Astrocyte (in vitro differentiated cells and primary cell): ENCODE measurements around the gene S100A9. TPM values are rescaled to one million over a fixed set of nuclear protein-coding genes. Genes with fewer than 3 reads are reported as not detected.

ENCODE experiments used
- DNase-seq: peaks from one replicate; pipeline ENCODE4 v3.0.0-alpha.2; 2010; ENCODE audit warnings: low read depth
- FAIRE-seq: peaks from 2 replicates; lab custom pipeline; 2011; peaks lifted over from hg19 to GRCh38; lab: Jason Lieb, UNC
- H2AFZ ChIP-seq: 2 replicates; pipeline ENCODE4 v1.6.0; 2012; ENCODE audit warnings: low read depth, low read length, inconsistent platforms
- H3K27ac ChIP-seq: 2 replicates; pipeline ENCODE4 v1.5.1; 2011; ENCODE audit warnings: low read depth, low read length, inconsistent platforms
- H3K27me3 ChIP-seq: 2 replicates; pipeline ENCODE4 v1.6.0; 2011; ENCODE audit warnings: low read length, inconsistent platforms; ENCODE audit not compliant: insufficient read depth
- H3K36me3 ChIP-seq: 2 replicates; pipeline ENCODE4 v1.5.1; 2011; ENCODE audit warnings: low read length, inconsistent platforms; ENCODE audit not compliant: insufficient read depth
- H3K4me1 ChIP-seq: 2 replicates; pipeline ENCODE4 v1.5.1; 2011; ENCODE audit warnings: low read length, inconsistent platforms; ENCODE audit not compliant: insufficient read depth
- H3K4me2 ChIP-seq: 2 replicates; pipeline ENCODE4 v1.6.0; 2012; ENCODE audit warnings: low read length, inconsistent platforms
- H3K4me3 ChIP-seq: 2 replicates; pipeline ENCODE4 v1.5.1; 2011; ENCODE audit warnings: low read depth, mild to moderate bottlenecking, low read length, inconsistent platforms; ENCODE audit not compliant: insufficient read depth
- H3K79me2 ChIP-seq: 2 replicates; pipeline ENCODE4 v1.6.0; 2012; ENCODE audit warnings: mild to moderate bottlenecking, low read length, inconsistent platforms; ENCODE audit not compliant: insufficient read depth
- H3K9ac ChIP-seq: 2 replicates; pipeline ENCODE4 v1.6.0; 2012; ENCODE audit warnings: mild to moderate bottlenecking, low read length, inconsistent platforms
- H3K9me3 ChIP-seq: 2 replicates; pipeline ENCODE4 v1.5.1; 2012; ENCODE audit warnings: low read depth, mild to moderate bottlenecking, low read length, inconsistent platforms; ENCODE audit not compliant: insufficient read depth
- H4K20me1 ChIP-seq: 2 replicates; pipeline ENCODE4 v1.6.0; 2012; ENCODE audit warnings: low read length, inconsistent platforms; ENCODE audit not compliant: insufficient read depth
- H3K27ac Mint-ChIP-seq: one replicate; pipeline ENCODE4 v1.8.0; 2021; ENCODE audit warnings: mild to moderate bottlenecking, mixed read lengths; ENCODE audit not compliant: unreplicated experiment
- H3K27me3 Mint-ChIP-seq: one replicate; pipeline ENCODE4 v1.8.0; 2021; ENCODE audit warnings: low read depth, mixed read lengths; ENCODE audit not compliant: unreplicated experiment
- H3K36me3 Mint-ChIP-seq: one replicate; pipeline ENCODE4 v1.8.0; 2021; ENCODE audit warnings: low read depth, mixed read lengths; ENCODE audit not compliant: unreplicated experiment
- H3K4me1 Mint-ChIP-seq: one replicate; pipeline ENCODE4 v1.8.0; 2021; ENCODE audit warnings: low read depth, mixed read lengths; ENCODE audit not compliant: unreplicated experiment
- H3K4me3 Mint-ChIP-seq: one replicate; pipeline ENCODE4 v1.8.0; 2021; ENCODE audit warnings: mild to moderate bottlenecking, moderate library complexity, mixed read lengths; ENCODE audit not compliant: unreplicated experiment
- H3K9me3 Mint-ChIP-seq: one replicate; pipeline ENCODE4 v1.8.0; 2021; ENCODE audit warnings: mild to moderate bottlenecking, mixed read lengths; ENCODE audit not compliant: unreplicated experiment
- CTCF ChIP-seq: IDR thresholded peaks from 2 replicates; pipeline ENCODE4 v1.5.1; 2011; ENCODE audit warnings: low read depth, mild to moderate bottlenecking, inconsistent platforms, low read length, moderate library complexity; ENCODE audit not compliant: insufficient read depth
- EZH2 ChIP-seq: IDR thresholded peaks from 2 replicates; pipeline ENCODE4 v1.6.1; 2012; ENCODE audit warnings: mild to moderate bottlenecking, low read length, inconsistent platforms; ENCODE audit not compliant: insufficient read depth
- total RNA-seq: library from RNA; stranded (reverse); gene quantifications from 2 replicates; pipeline ENCODE4 v1.2.1, GENCODE V29; 2021

Gene S100A9
- total RNA-seq, 1 donor from 2014 or later, result 1.8 TPM

GRCh38 chr1:153395776-153396175 is 38.1 kb downstream of the S100A9 start:
- FAIRE-seq, result no peak
- Histone ChIP-seq H3K4me2 (no peak overlapping the region), H3K36me3 (no peaks in the 10 kb centered on the region), H3K9ac (no peak overlapping the region), H3K4me3 (no peak overlapping the region), H4K20me1 (no peaks in the 10 kb centered on the region), H3K79me2 (no peaks in the 10 kb centered on the region), H3K27ac (no peak overlapping the region), H2AFZ (no peak overlapping the region), H3K27me3 (no peaks in the 10 kb centered on the region), H3K4me1 (no peaks in the 10 kb centered on the region), H3K9me3 (no peaks in the 10 kb centered on the region)
- no peaks in the 10 kb centered on the region for H3K36me3 Mint-ChIP-seq
- TF ChIP-seq EZH2 (no peak), CTCF (no peak)
- peaks cover 68% of the 10 kb centered on the region for H3K27me3 Mint-ChIP-seq
- H3K9me3 Mint-ChIP-seq, result no peaks in the 10 kb centered on the region
- H3K27ac Mint-ChIP-seq, result no peak overlapping the region
- DNase-seq, result no peak
- H3K4me1 Mint-ChIP-seq, result no peaks in the 10 kb centered on the region
- H3K4me3 Mint-ChIP-seq, result no peak overlapping the region

- Mint-ChIP-seq H3K27me3 (peaks cover 62% of the 10 kb centered on the region), H3K27ac (no peak overlapping the region), H3K4me3 (no peak overlapping the region), H3K4me1 (no peaks in the 10 kb centered on the region), H3K9me3 (no peaks in the 10 kb centered on the region), H3K36me3 (no peaks in the 10 kb centered on the region)
- H3K9me3 ChIP-seq, result no peaks in the 10 kb centered on the region
- TF ChIP-seq CTCF, result no peak
- TF ChIP-seq EZH2, result no peak
- no peak overlapping the region for H2AFZ ChIP-seq
- H3K27me3 ChIP-seq, result no peaks in the 10 kb centered on the region
- H3K9ac ChIP-seq, result no peak overlapping the region
- H3K79me2 ChIP-seq, result no peaks in the 10 kb centered on the region
- H4K20me1 ChIP-seq, result no peaks in the 10 kb centered on the region
- DNase-seq, result no peak
- no peak overlapping the region for H3K4me3 ChIP-seq
- no peak overlapping the region for H3K4me2 ChIP-seq
- H3K36me3 ChIP-seq, result no peaks in the 10 kb centered on the region
- no peaks in the 10 kb centered on the region for H3K4me1 ChIP-seq
- FAIRE-seq, result no peak
- no peak overlapping the region for H3K27ac ChIP-seq
Observed at GRCh38 chr1:153396461-153396860, 38.8 kb downstream of the S100A9 start.

- no peak overlapping the region for H3K9ac ChIP-seq
- no peaks in the 10 kb centered on the region for H3K79me2 ChIP-seq
- Mint-ChIP-seq H3K36me3 (no peaks in the 10 kb centered on the region), H3K27ac (no peak overlapping the region), H3K27me3 (peaks cover 62% of the 10 kb centered on the region), H3K9me3 (no peaks in the 10 kb centered on the region), H3K4me1 (no peaks in the 10 kb centered on the region), H3K4me3 (no peak overlapping the region)
- H3K27ac ChIP-seq, result no peak overlapping the region
- TF ChIP-seq EZH2 (no peak), CTCF (no peak)
- no peak overlapping the region for H3K4me2 ChIP-seq
- no peaks in the 10 kb centered on the region for H3K36me3 ChIP-seq
- FAIRE-seq (no peak), DNase-seq (no peak)
- H3K27me3 ChIP-seq, result no peaks in the 10 kb centered on the region
- no peak overlapping the region for H2AFZ ChIP-seq
- H3K4me1 ChIP-seq, result no peaks in the 10 kb centered on the region
- no peaks in the 10 kb centered on the region for H3K9me3 ChIP-seq
- H3K4me3 ChIP-seq, result no peak overlapping the region
- no peaks in the 10 kb centered on the region for H4K20me1 ChIP-seq
Observed at GRCh38 chr1:153397051-153397923, 39.6 kb downstream of the S100A9 start.
